Panc1 (cell line): ENCODE measurements around the gene E2F2.

ENCODE experiments used
- CTCF ChIP-seq: fragments of 450-650 bp; IDR thresholded peaks from 2 replicates; pipeline ENCODE4 v1.5.1; 2017; ENCODE audit warnings: mild to moderate bottlenecking
- POLR2AphosphoS5 ChIP-seq: IDR thresholded peaks from 2 replicates; pipeline ENCODE4 v1.6.1; 2012; ENCODE audit warnings: mild to moderate bottlenecking, low read depth, low read length, moderate library complexity
- REST ChIP-seq, 2 experiments: IDR thresholded peaks; 2 replicates each; pipeline ENCODE4 v1.6.1; 2011 to 2012; ENCODE audit warnings: low read depth in 2 of 2, control low read depth in 1 of 2, low read length in 1 of 2, mild to moderate bottlenecking in 1 of 2, moderate library complexity in 1 of 2; ENCODE audit not compliant: insufficient read depth in 1 of 2
- SIN3A ChIP-seq: IDR thresholded peaks from 2 replicates; pipeline ENCODE4 v1.6.1; 2012; ENCODE audit warnings: low read depth, mild to moderate bottlenecking, low read length, moderate library complexity, borderline replicate concordance; ENCODE audit not compliant: insufficient read depth
- TCF7L2 ChIP-seq: IDR thresholded peaks from 2 replicates; pipeline ENCODE4 v1.6.1; 2011; ENCODE audit warnings: mild to moderate bottlenecking, low read depth, low read length, inconsistent platforms

DNA sequence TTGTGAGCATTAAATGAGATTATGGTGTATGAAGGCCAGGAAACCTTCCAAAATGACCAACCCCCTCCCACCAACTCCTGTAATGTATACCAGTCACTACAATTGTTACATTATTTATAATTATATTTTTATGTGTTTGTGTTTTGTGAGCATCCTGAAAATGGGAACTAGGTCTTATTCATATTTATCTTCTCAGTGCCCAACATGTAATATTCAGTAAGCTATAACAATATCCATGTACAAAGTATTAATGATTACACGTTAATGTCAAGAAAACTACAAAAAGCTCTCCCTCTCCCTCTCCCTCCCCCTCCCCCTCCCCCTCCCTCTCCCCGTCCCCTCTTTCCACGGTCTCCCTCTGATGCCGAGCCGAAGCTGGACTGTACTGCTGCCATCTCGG, 28.1 kb downstream of the E2F2 start:
- TF ChIP-seq SIN3A = no peak
- no peak for TF ChIP-seq CTCF
- no peak for TF ChIP-seq REST (IDR thresholded peaks at IDR 0.05; ENCODE audit: insufficient read depth in 1 of 2, low read depth in 2 of 2, low read length in 1 of 2)
- TF ChIP-seq TCF7L2 = no peak
- no peak for TF ChIP-seq POLR2AphosphoS5
